Prostate gland (tissue), 2 donors: Measurements from ENCODE around the gene RNF144A.

Experiments used
- CTCF ChIP-seq, 4 experiments: fragments of 200-600 bp in 2 of 4; fragments of 450-650 bp in 2 of 4; sonication (generic) in 2 of 4; IDR thresholded peaks; 1 replicate in 3 of 4; 2 replicates in 1 of 4; pipeline ENCODE4 v1.5.1; 2016 to 2019; ENCODE audit warnings: antibody characterized with exemption in 4 of 4, mild to moderate bottlenecking in 2 of 4, moderate library complexity in 2 of 4
- POLR2A ChIP-seq: fragments of 450-650 bp; IDR thresholded peaks from one replicate; pipeline ENCODE4 v1.6.1; 2016; ENCODE audit warnings: antibody characterized with exemption, mild to moderate bottlenecking

GRCh38 chr2:7028846-7029245 is 111.6 kb downstream of the RNF144A start:
- TF ChIP-seq CTCF (IDR thresholded peaks at IDR 0.05) (no peak), POLR2A (no peak)
